IMR-90 (cell line): ENCODE data around the gene USP40. TPM values are rescaled to one million over a fixed set of nuclear protein-coding genes. Genes with fewer than 3 reads are reported as not detected.

Experiments
- ATAC-seq: fragments of 200-7000 bp; cut with Tn5 transposase; 2 replicates; pipeline ENCODE4 v1.9.1; 2020; ENCODE audit warnings: low read depth, mild to moderate bottlenecking, moderate library complexity
- BruUV-seq: library from RNA; stranded (reverse); fragments of 400-500 nt; replicated peaks from 2 replicates; lab custom pipeline; 2021; lab: Mats Ljungman, UMichigan
- CTCF ChIA-PET: fragments of 300-600 bp; formaldehyde crosslinking; extraction: SDS; loops from one replicate; lab custom pipeline; 2021; ENCODE audit warnings: antibody characterized with exemption; lab: Yijun Ruan, JAX
- POLR2A ChIA-PET: fragments of 300-600 bp; sonication (Branson Sonifier 250); formaldehyde crosslinking; loops from one replicate; lab custom pipeline; 2022; ENCODE audit warnings: antibody characterized with exemption; ENCODE audit not compliant: unreplicated experiment; lab: Charles Lee
- DNase-seq: peaks from one replicate; pipeline ENCODE4 v3.0.0; 2013
- H2AFZ ChIP-seq: replicated peaks from 2 replicates; pipeline ENCODE3; 2013; ENCODE audit warnings: low read length, mild to moderate bottlenecking; ENCODE audit not compliant: poor library complexity
- H2AK5ac ChIP-seq: 2 replicates; pipeline ENCODE4 v1.6.1; 2013; ENCODE audit warnings: low read depth, low read length, inconsistent platforms
- H2AK9ac ChIP-seq: replicated peaks from 2 replicates; pipeline ENCODE3; 2013; ENCODE audit warnings: mild to moderate bottlenecking, low read depth, low read length, moderate library complexity; ENCODE audit not compliant: poor library complexity
- H2BK120ac ChIP-seq: 2 replicates; pipeline ENCODE4 v1.6.1; 2013; ENCODE audit warnings: low read depth, low read length, inconsistent platforms
- H2BK15ac ChIP-seq: 3 replicates; pipeline ENCODE4 v1.6.1; 2013; ENCODE audit warnings: low read depth, low read length, inconsistent platforms
- H2BK20ac ChIP-seq: 2 replicates; pipeline ENCODE4 v1.6.1; 2013; ENCODE audit warnings: low read depth, mild to moderate bottlenecking, inconsistent platforms, low read length, moderate library complexity
- H2BK5ac ChIP-seq: 2 replicates; pipeline ENCODE4 v1.6.1; 2013; ENCODE audit warnings: mild to moderate bottlenecking, low read depth, low read length, inconsistent platforms; ENCODE audit not compliant: poor library complexity, severe bottlenecking
- H3K14ac ChIP-seq: replicated peaks from 2 replicates; pipeline ENCODE4 v1.6.1; 2013; ENCODE audit warnings: low read depth, low read length, inconsistent platforms
- H3K18ac ChIP-seq: 2 replicates; pipeline ENCODE4 v1.6.1; 2013; ENCODE audit warnings: low read depth, low read length, control low read depth
- H3K23ac ChIP-seq: 2 replicates; pipeline ENCODE4 v1.6.1; 2013; ENCODE audit warnings: low read depth, low read length, inconsistent platforms
- H3K27ac ChIP-seq: 2 replicates; pipeline ENCODE4 v1.5.1; 2013; ENCODE audit warnings: mild to moderate bottlenecking, control low read depth, low read length; ENCODE audit not compliant: insufficient read depth
- H3K27me3 ChIP-seq: 2 replicates; pipeline ENCODE4 v1.6.1; 2013; ENCODE audit warnings: low read length; ENCODE audit not compliant: control insufficient read depth, insufficient read depth
- H3K36me3 ChIP-seq: 2 replicates; pipeline ENCODE4 v1.6.1; 2013; ENCODE audit warnings: low read length, mixed read lengths; ENCODE audit not compliant: control insufficient read depth, insufficient read depth
- H3K4ac ChIP-seq: 2 replicates; pipeline ENCODE4 v1.6.1; 2013; ENCODE audit warnings: low read depth, low read length, inconsistent platforms
- H3K4me1 ChIP-seq: 2 replicates; pipeline ENCODE4 v1.6.1; 2013; ENCODE audit warnings: low read length, mixed read lengths; ENCODE audit not compliant: control insufficient read depth, insufficient read depth
- H3K4me2 ChIP-seq: 2 replicates; pipeline ENCODE4 v1.6.1; 2013; ENCODE audit warnings: low read depth, mild to moderate bottlenecking, control low read depth, low read length, moderate library complexity
- H3K4me3 ChIP-seq: 2 replicates; pipeline ENCODE4 v1.5.1; 2013; ENCODE audit warnings: low read depth, mild to moderate bottlenecking, control low read depth, low read length, moderate library complexity; ENCODE audit not compliant: insufficient read depth
- H3K56ac ChIP-seq: 2 replicates; pipeline ENCODE4 v1.6.1; 2013; ENCODE audit warnings: low read length, inconsistent platforms; ENCODE audit not compliant: insufficient read depth; ENCODE audit errors: extremely low read depth
- H3K79me1 ChIP-seq, 2 experiments: 2 replicates each; pipeline ENCODE4 v1.6.1; 2013; ENCODE audit warnings: low read length in 2 of 2, inconsistent platforms in 1 of 2, low read depth in 1 of 2
- H3K9ac ChIP-seq: 2 replicates; pipeline ENCODE4 v1.6.1; 2013; ENCODE audit warnings: low read depth, low read length, control low read depth
- H3K9me1 ChIP-seq: 2 replicates; pipeline ENCODE4 v1.6.1; 2013; ENCODE audit warnings: low read length, inconsistent platforms; ENCODE audit not compliant: insufficient read depth
- H3K9me3 ChIP-seq: 2 replicates; pipeline ENCODE4 v1.6.1; 2013; ENCODE audit warnings: low read length; ENCODE audit not compliant: control insufficient read depth, insufficient read depth
- H4K20me1 ChIP-seq: 2 replicates; pipeline ENCODE4 v1.6.1; 2013; ENCODE audit warnings: low read length, inconsistent platforms; ENCODE audit not compliant: insufficient read depth
- H4K5ac ChIP-seq: 2 replicates; pipeline ENCODE4 v1.6.1; 2013; ENCODE audit warnings: mild to moderate bottlenecking, low read depth, low read length, control low read depth
- H4K8ac ChIP-seq, 2 experiments: 2 replicates each; pipeline ENCODE4 v1.6.1; 2013; ENCODE audit warnings: low read depth in 2 of 2, low read length in 2 of 2, control low read depth in 1 of 2, inconsistent platforms in 1 of 2
- H4K91ac ChIP-seq: 2 replicates; pipeline ENCODE4 v1.6.1; 2013; ENCODE audit warnings: low read depth, low read length, inconsistent platforms; ENCODE audit not compliant: insufficient read depth
- CEBPB ChIP-seq: IDR thresholded peaks from 2 replicates; pipeline ENCODE4 v1.6.1; 2012; ENCODE audit warnings: low read depth, low read length, improper control_type of control experiment
- CTCF ChIP-seq: conservative IDR thresholded peaks from 2 replicates; pipeline ENCODE4 v1.5.1; 2012; ENCODE audit warnings: mild to moderate bottlenecking, low read depth, low read length, improper control_type of control experiment
- FOS ChIP-seq: fragments of 150-350 bp; IDR thresholded peaks from 2 replicates; pipeline ENCODE4 v1.6.1; 2016; ENCODE audit warnings: low read depth, low read length
- MAZ ChIP-seq: IDR thresholded peaks from 2 replicates; pipeline ENCODE4 v1.6.1; 2012; ENCODE audit warnings: low read depth, mild to moderate bottlenecking, low read length, improper control_type of control experiment, moderate library complexity, borderline replicate concordance
- MXI1 ChIP-seq: IDR thresholded peaks from 2 replicates; pipeline ENCODE4 v1.6.1; 2012; ENCODE audit warnings: low read depth, mild to moderate bottlenecking, low read length, moderate library complexity, borderline replicate concordance
- POLR2A ChIP-seq: IDR thresholded peaks from 2 replicates; pipeline ENCODE4 v1.6.1; 2012; ENCODE audit warnings: mild to moderate bottlenecking, low read depth, low read length
- RAD21 ChIP-seq: IDR thresholded peaks from 2 replicates; pipeline ENCODE4 v1.6.1; 2012; ENCODE audit warnings: low read length, improper control_type of control experiment
- RCOR1 ChIP-seq: IDR thresholded peaks from 2 replicates; pipeline ENCODE4 v1.6.1; 2012; ENCODE audit warnings: mild to moderate bottlenecking, low read length, improper control_type of control experiment; ENCODE audit not compliant: insufficient replicate concordance
- SMC3 ChIP-seq: fragments of 150-350 bp; IDR thresholded peaks from 2 replicates; pipeline ENCODE4 v1.6.1; 2016; ENCODE audit warnings: low read depth, mild to moderate bottlenecking, antibody characterized with exemption, low read length, moderate library complexity
- WGBS, 2 experiments: methylation state at CpG; one replicate each; pipeline versions ENCODE4 v1.1.5 to v1.1.7; 2013; ENCODE audit warnings: missing lambda C conversion rate in 2 of 2; ENCODE audit not compliant: insufficient read length in 1 of 2; ENCODE audit errors: extremely low coverage in 2 of 2; 5-methylcytosine and 5-hydroxymethylcytosine counted together
- dilution Hi-C: fragments of 300-500 bp; cut with HindIII; formaldehyde crosslinking; loops from one replicate; pipeline ENCODE4 v1.14.3; 2018; ENCODE audit warnings: low sequenced_read_pairs; ENCODE audit not compliant: unreplicated experiment
- in situ Hi-C: fragments of 300-500 bp; cut with MboI; formaldehyde crosslinking; loops from 3 replicates; pipeline ENCODE4 v1.14.3; 2019; ENCODE audit warnings: low sequenced_read_pairs, inconsistent platforms, mixed read lengths
- intact Hi-C: fragments of 100-400 bp; cut with micrococcal nuclease; formaldehyde crosslinking; loops from 2 replicates; pipeline ENCODE4 v1.10.0; 2022
- polyA plus RNA-seq, 3 experiments: library from polyadenylated mRNA; depleted of rRNA; stranded (reverse); fragments of >200 nt; gene quantifications; 2 replicates each; pipeline ENCODE4 v1.2.3, GENCODE V29; 2012; ENCODE audit warnings: low replicate concordance in 1 of 3
- total RNA-seq: library from RNA; depleted of rRNA; stranded (reverse); fragments of >200 nt; gene quantifications from 2 replicates; pipeline ENCODE4 v1.2.3, GENCODE V29; 2012
- TF ChIP-seq, protein P1 (sequence below): fragments of 150-350 bp; IDR thresholded peaks from 2 replicates; pipeline ENCODE4 v1.6.1; 2016; ENCODE audit warnings: low read depth, mild to moderate bottlenecking, low read length, moderate library complexity, borderline replicate concordance

Gene USP40
- total and polyA plus RNA-seq, 2 of the 4 experiments (the other 2 are of a cell fraction) = 30.1 to 30.8 TPM

GRCh38 chr2:233443511-233444183 is 122.9 kb downstream of the USP40 start:
- peak; percentile 83 for DNase-seq

More at GRCh38 chr2:233443511-233444183, 122.9 kb downstream of the USP40 start:
- Histone ChIP-seq H3K4me1 (no peaks in the 10 kb centered on the region), H3K18ac (no peak overlapping the region), H2AK5ac (no peak overlapping the region), H3K9me3 (no peaks in the 10 kb centered on the region), H3K27ac (no peak overlapping the region), H2BK120ac (no peak overlapping the region), H4K20me1 (no peaks in the 10 kb centered on the region), H3K4me3 (no peak overlapping the region), H3K9me1 (no peaks in the 10 kb centered on the region; the same call in 1 of the 2 replicates), H3K23ac (no peak overlapping the region), H2BK5ac (no peak overlapping the region), H2BK15ac (no peak overlapping the region), H3K36me3 (peaks cover 14% of the 10 kb centered on the region), H3K27me3 (no peaks in the 10 kb centered on the region), H3K9ac (no peak overlapping the region), H3K56ac (no peak overlapping the region), H4K5ac (no peak overlapping the region), H4K8ac (no peak overlapping the region), H3K14ac (no peak overlapping the region), H3K79me1 (no peaks in the 10 kb centered on the region; a peak in 1 of 4 replicates), H4K91ac (no peak overlapping the region), H2AK9ac (no peak overlapping the region), H3K4me2 (no peak overlapping the region), H2AFZ (no peak overlapping the region), H2BK20ac (no peak overlapping the region), H3K4ac (no peak overlapping the region)
- 64% methylated on average over 11 of the region's 18 CpGs; no CpG with 5 or more reads in 1 of the 2 experiments for WGBS, 2 experiments
- TF ChIP-seq CTCF = peak; percentile 91
- no peak for TF ChIP-seq RCOR1
- no peak for TF ChIP-seq CEBPB
- no peak for TF ChIP-seq FOS
- TF ChIP-seq, protein P1, sequence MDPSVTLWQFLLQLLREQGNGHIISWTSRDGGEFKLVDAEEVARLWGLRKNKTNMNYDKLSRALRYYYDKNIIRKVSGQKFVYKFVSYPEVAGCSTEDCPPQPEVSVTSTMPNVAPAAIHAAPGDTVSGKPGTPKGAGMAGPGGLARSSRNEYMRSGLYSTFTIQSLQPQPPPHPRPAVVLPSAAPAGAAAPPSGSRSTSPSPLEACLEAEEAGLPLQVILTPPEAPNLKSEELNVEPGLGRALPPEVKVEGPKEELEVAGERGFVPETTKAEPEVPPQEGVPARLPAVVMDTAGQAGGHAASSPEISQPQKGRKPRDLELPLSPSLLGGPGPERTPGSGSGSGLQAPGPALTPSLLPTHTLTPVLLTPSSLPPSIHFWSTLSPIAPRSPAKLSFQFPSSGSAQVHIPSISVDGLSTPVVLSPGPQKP = no peak
- TF ChIP-seq MAZ = 0 out of 2 replicates have a peak, but pooled peaks have one; percentile 23
- peak; percentile 97 for TF ChIP-seq SMC3
- TF ChIP-seq POLR2A = peak; percentile 30; the same call in 1 of the 2 replicates
- TF ChIP-seq MXI1 = peak; percentile 100
- TF ChIP-seq RAD21 = peak; percentile 95
- POLR2A ChIA-PET = no interaction called here
- ATAC-seq = peak; percentile 90
- in situ Hi-C loops = loop anchor here (10.0 kb wide), 1 partner anchor 159 kb away; no protein-coding TSS in a partner anchor
- intact Hi-C loops = loop anchor here (1.0 kb wide), 4 partner anchors 39 to 192 kb away; partner anchors contain the start of genes ATG16L1 and DGKD
- no TSS peak for BruUV-seq
- dilution Hi-C loops = no loop called here
- CTCF ChIA-PET = interaction anchor here (0.5 to 2.5 kb wide), 11 partner anchors 10 to 65 kb away, joined by 3 to 18 read pairs (median 4); no protein-coding TSS in a partner anchor
